Panc1 (cell line): ENCODE data around the gene DDI2. TPM values are rescaled to one million over a fixed set of nuclear protein-coding genes. Genes with fewer than 3 reads are reported as not detected.

Source experiments
- ATAC-seq: fragments of 200-7000 bp; cut with Tn5 transposase; 2 replicates; pipeline ENCODE4 v1.9.1; 2020; ENCODE audit warnings: mild to moderate bottlenecking, moderate library complexity
- BruUV-seq: library from RNA; stranded (reverse); fragments of 400-500 nt; replicated peaks from 2 replicates; lab custom pipeline; 2021; lab: Mats Ljungman, UMichigan
- CTCF ChIA-PET: fragments of 300-600 bp; sonication (Branson Sonifier 250); formaldehyde crosslinking; loops from one replicate; lab custom pipeline; 2022; ENCODE audit warnings: antibody characterized with exemption; lab: Charles Lee
- POLR2A ChIA-PET: fragments of 300-600 bp; sonication (Branson Sonifier 250); formaldehyde crosslinking; loops from one replicate; lab custom pipeline; 2022; ENCODE audit warnings: antibody characterized with exemption; lab: Charles Lee
- DNase-seq: peaks from one replicate; pipeline ENCODE4 v3.0.0-alpha.2; 2010; ENCODE audit warnings: low read depth, low spot score
- H3K27ac ChIP-seq: 2 replicates; pipeline ENCODE4 v1.5.1; 2011; ENCODE audit warnings: mild to moderate bottlenecking, low read length, inconsistent platforms
- H3K27me3 ChIP-seq: fragments of 200-500 bp; sonication (Bioruptor generic); 2 replicates; pipeline ENCODE4 v1.6.0; 2014; ENCODE audit warnings: low read length, inconsistent platforms; ENCODE audit not compliant: control insufficient read depth, insufficient read depth
- H3K36me3 ChIP-seq: fragments of 200-500 bp; sonication (Bioruptor generic); 2 replicates; pipeline ENCODE4 v1.5.1; 2014; ENCODE audit warnings: inconsistent platforms, mild to moderate bottlenecking, low read length, moderate library complexity; ENCODE audit not compliant: control insufficient read depth, insufficient read depth
- H3K4me1 ChIP-seq: 2 replicates; pipeline ENCODE4 v1.5.1; 2011; ENCODE audit warnings: inconsistent platforms, mild to moderate bottlenecking, low read length, moderate library complexity; ENCODE audit not compliant: control insufficient read depth, insufficient read depth
- H3K4me3 ChIP-seq, 2 experiments: 2 replicates each; pipeline ENCODE4 v1.5.1; 2011 to 2012; ENCODE audit warnings: low read depth in 2 of 2, low read length in 2 of 2, mild to moderate bottlenecking in 2 of 2, inconsistent platforms in 1 of 2, moderate library complexity in 1 of 2
- H3K9me3 ChIP-seq: fragments of 200-500 bp; sonication (Bioruptor generic); 2 replicates; pipeline ENCODE4 v1.5.1; 2014; ENCODE audit warnings: low read depth, mild to moderate bottlenecking, inconsistent platforms, low read length, moderate library complexity; ENCODE audit not compliant: control insufficient read depth, insufficient read depth
- CTCF ChIP-seq: fragments of 450-650 bp; IDR thresholded peaks from 2 replicates; pipeline ENCODE4 v1.5.1; 2017; ENCODE audit warnings: mild to moderate bottlenecking
- POLR2AphosphoS5 ChIP-seq: IDR thresholded peaks from 2 replicates; pipeline ENCODE4 v1.6.1; 2012; ENCODE audit warnings: mild to moderate bottlenecking, low read depth, low read length, moderate library complexity
- REST ChIP-seq, 2 experiments: IDR thresholded peaks; 2 replicates each; pipeline ENCODE4 v1.6.1; 2011 to 2012; ENCODE audit warnings: low read depth in 2 of 2, control low read depth in 1 of 2, low read length in 1 of 2, mild to moderate bottlenecking in 1 of 2, moderate library complexity in 1 of 2; ENCODE audit not compliant: insufficient read depth in 1 of 2
- SIN3A ChIP-seq: IDR thresholded peaks from 2 replicates; pipeline ENCODE4 v1.6.1; 2012; ENCODE audit warnings: low read depth, mild to moderate bottlenecking, low read length, moderate library complexity, borderline replicate concordance; ENCODE audit not compliant: insufficient read depth
- TCF7L2 ChIP-seq: IDR thresholded peaks from 2 replicates; pipeline ENCODE4 v1.6.1; 2011; ENCODE audit warnings: mild to moderate bottlenecking, low read depth, low read length, inconsistent platforms
- in situ Hi-C: cut with HindIII; loops from 2 replicates; pipeline ENCODE4 v1.10.0; 2016; ENCODE audit warnings: low sequenced_read_pairs, low pct_unique_long_range_greater_than_20kb
- intact Hi-C: fragments of 100-400 bp; cut with micrococcal nuclease; formaldehyde crosslinking; loops from one replicate; pipeline ENCODE4 v1.10.0; 2022; ENCODE audit not compliant: unreplicated experiment
- total RNA-seq: library from RNA; stranded (reverse); gene quantifications from one replicate; pipeline ENCODE4 v1.2.1, GENCODE V29; 2021; ENCODE audit not compliant: unreplicated experiment

The DDI2 gene
- total RNA-seq, 1 experiment from 2014 or later, result 27.7 TPM

- Histone ChIP-seq H3K4me3 (no peak overlapping the region), H3K36me3 (peaks cover 13% of the 10 kb centered on the region), H3K27me3 (no peaks in the 10 kb centered on the region), H3K4me1 (peaks cover 8% of the 10 kb centered on the region; the same call in 1 of the 2 replicates), H3K9me3 (no peaks in the 10 kb centered on the region), H3K27ac (no peak overlapping the region)
- intact Hi-C loops (no loop called here), in situ Hi-C loops (no loop called here)
- BruUV-seq, result no TSS peak
- ChIA-PET POLR2A (no interaction called here), CTCF (no interaction called here)
- ATAC-seq (no peak), DNase-seq (no peak)
- no peak for TF ChIP-seq TCF7L2
- TF ChIP-seq SIN3A, result no peak
- TF ChIP-seq POLR2AphosphoS5, result no peak
- no peak for TF ChIP-seq CTCF
- TF ChIP-seq REST (IDR thresholded peaks at IDR 0.05; ENCODE audit: insufficient read depth in 1 of 2, low read depth in 2 of 2, low read length in 1 of 2), result no peak
Measured at GRCh38 chr1:15625056-15625917, 8.0 kb downstream of the DDI2 start.

- intact Hi-C loops, result no loop called here
- no peak for ATAC-seq
- Histone ChIP-seq H3K36me3 (peaks cover 17% of the 10 kb centered on the region), H3K27ac (no peak overlapping the region), H3K27me3 (no peaks in the 10 kb centered on the region), H3K9me3 (no peaks in the 10 kb centered on the region), H3K4me1 (0 out of 2 replicates have a peak, but pooled peaks cover 5% of the 10 kb centered on the region), H3K4me3 (no peak overlapping the region)
- in situ Hi-C loops, result no loop called here
- POLR2A ChIA-PET, result no interaction called here
- DNase-seq, result no peak
- CTCF ChIA-PET, result no interaction called here
- BruUV-seq, result no TSS peak
- no peak for TF ChIP-seq REST (IDR thresholded peaks at IDR 0.05; ENCODE audit: insufficient read depth in 1 of 2, low read depth in 2 of 2, low read length in 1 of 2)
- no peak for TF ChIP-seq CTCF
- TF ChIP-seq SIN3A, result no peak
- TF ChIP-seq TCF7L2, result no peak
- TF ChIP-seq POLR2AphosphoS5, result no peak
Measured at GRCh38 chr1:15626269-15626950, 9.2 kb downstream of the DDI2 start.
